ENCODE measurements around the gene ALDH16A1.

The ALDH16A1 gene

DNA sequence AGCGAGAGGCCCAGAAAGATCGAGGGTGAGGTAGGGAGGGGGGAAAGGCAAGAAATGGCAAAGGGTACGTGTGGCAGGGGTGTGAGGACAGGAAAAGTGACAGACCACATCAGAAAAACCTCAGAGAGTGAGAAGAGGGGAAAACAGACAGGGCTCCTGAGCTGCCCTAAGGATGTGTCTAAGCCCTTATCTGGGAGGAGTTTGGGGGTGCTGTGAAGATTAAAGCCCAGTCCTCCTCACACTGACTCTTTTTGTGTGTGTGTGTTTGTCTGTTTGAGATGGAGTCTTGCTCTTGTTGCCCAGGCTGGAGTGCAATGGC is 29.1 kb upstream of the ALDH16A1 start:
- Histone ChIP-seq H3K79me2 (ENCODE audit: control insufficient read depth, low read length) (no peaks in the 10 kb centered on the region), H3K9me2 (replicated peaks; ENCODE audit: control insufficient read depth, low read length) (no peaks in the 10 kb centered on the region), H3F3A (ENCODE audit: control insufficient read depth, insufficient read depth) (peaks cover 2% of the 10 kb centered on the region; the same call in 1 of the 2 replicates), H3K27me3 (ENCODE audit: control insufficient read depth, low read length) (peaks cover 83% of the 10 kb centered on the region), H4K20me1 (ENCODE audit: control insufficient read depth, insufficient read depth, low read depth, low read length) (no peaks in the 10 kb centered on the region), H3K27ac (ENCODE audit: low read depth, low read length) (no peak overlapping the region), H3K4me2 (ENCODE audit: low read length) (no peak overlapping the region), H3K36me3 (ENCODE audit: control insufficient read depth, low read length) (no peaks in the 10 kb centered on the region), H3K4me1 (ENCODE audit: control insufficient read depth, low read length) (peaks cover 44% of the 10 kb centered on the region), H3K9me3 (ENCODE audit: control insufficient read depth, insufficient read depth, low read length) (no peaks in the 10 kb centered on the region), H3K4me3 (ENCODE audit: low read length) (no peak overlapping the region)
- TF ChIP-seq, protein P1, sequence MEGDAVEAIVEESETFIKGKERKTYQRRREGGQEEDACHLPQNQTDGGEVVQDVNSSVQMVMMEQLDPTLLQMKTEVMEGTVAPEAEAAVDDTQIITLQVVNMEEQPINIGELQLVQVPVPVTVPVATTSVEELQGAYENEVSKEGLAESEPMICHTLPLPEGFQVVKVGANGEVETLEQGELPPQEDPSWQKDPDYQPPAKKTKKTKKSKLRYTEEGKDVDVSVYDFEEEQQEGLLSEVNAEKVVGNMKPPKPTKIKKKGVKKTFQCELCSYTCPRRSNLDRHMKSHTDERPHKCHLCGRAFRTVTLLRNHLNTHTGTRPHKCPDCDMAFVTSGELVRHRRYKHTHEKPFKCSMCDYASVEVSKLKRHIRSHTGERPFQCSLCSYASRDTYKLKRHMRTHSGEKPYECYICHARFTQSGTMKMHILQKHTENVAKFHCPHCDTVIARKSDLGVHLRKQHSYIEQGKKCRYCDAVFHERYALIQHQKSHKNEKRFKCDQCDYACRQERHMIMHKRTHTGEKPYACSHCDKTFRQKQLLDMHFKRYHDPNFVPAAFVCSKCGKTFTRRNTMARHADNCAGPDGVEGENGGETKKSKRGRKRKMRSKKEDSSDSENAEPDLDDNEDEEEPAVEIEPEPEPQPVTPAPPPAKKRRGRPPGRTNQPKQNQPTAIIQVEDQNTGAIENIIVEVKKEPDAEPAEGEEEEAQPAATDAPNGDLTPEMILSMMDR (IDR thresholded peaks at IDR 0.05; ENCODE audit: low read depth, low read length, poor library complexity, severe bottlenecking): no peak
- TF ChIP-seq EZH2phosphoT487 (IDR thresholded peaks at IDR 0.05; ENCODE audit: borderline replicate concordance, low read length): no peak

DNA sequence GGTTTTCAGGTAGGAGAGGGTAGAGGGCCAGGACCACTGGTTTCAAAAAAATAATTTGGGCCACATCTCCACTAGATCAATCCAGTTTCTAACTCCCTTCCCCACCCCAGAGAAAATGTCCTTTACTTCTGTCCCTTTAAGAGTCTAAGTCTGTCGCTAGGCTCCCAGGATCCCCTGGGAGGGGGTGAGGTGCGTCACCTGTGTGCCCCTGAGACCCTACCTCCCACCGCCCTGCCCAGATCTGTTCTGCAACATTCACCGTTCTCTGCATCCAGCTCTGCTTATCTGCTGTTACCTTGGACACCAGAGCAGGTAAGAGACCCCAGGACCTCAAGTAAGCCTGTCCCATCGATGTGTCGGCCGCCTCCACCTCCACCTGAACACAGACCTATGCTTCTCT is 27.8 kb upstream of the ALDH16A1 start, which contains the start of gene GFY:
Gene GFY (plus strand): TSS at position 211 of the 400 bp plus-strand sequence. CDS start 1,043 bp downstream, outside the sequence.
- Histone ChIP-seq H3K4me1 (ENCODE audit: control insufficient read depth, low read length) (peaks cover 47% of the 10 kb centered on the region), H3K36me3 (ENCODE audit: control insufficient read depth, low read length) (no peaks in the 10 kb centered on the region), H3K27ac (ENCODE audit: low read depth, low read length) (no peak within 1 kb of the TSS), H3K4me3 (ENCODE audit: low read length) (no peak within 1 kb of the TSS), H3K4me2 (ENCODE audit: low read length) (peak within 1 kb of the TSS; percentile 23; the same call in 1 of the 2 replicates), H3K9me2 (replicated peaks; ENCODE audit: control insufficient read depth, low read length) (no peaks in the 10 kb centered on the region), H3K79me2 (ENCODE audit: control insufficient read depth, low read length) (no peaks in the 10 kb centered on the region), H4K20me1 (ENCODE audit: control insufficient read depth, insufficient read depth, low read depth, low read length) (no peaks in the 10 kb centered on the region), H3F3A (ENCODE audit: control insufficient read depth, insufficient read depth) (peaks cover 7% of the 10 kb centered on the region; the same call in 1 of the 2 replicates), H3K9me3 (ENCODE audit: control insufficient read depth, insufficient read depth, low read length) (no peaks in the 10 kb centered on the region), H3K27me3 (ENCODE audit: control insufficient read depth, low read length) (peaks cover 89% of the 10 kb centered on the region)
- TF ChIP-seq, protein P1 (IDR thresholded peaks at IDR 0.05; ENCODE audit: low read depth, low read length, poor library complexity, severe bottlenecking): no peak
- no peak for TF ChIP-seq EZH2phosphoT487 (IDR thresholded peaks at IDR 0.05; ENCODE audit: borderline replicate concordance, low read length)

DNA sequence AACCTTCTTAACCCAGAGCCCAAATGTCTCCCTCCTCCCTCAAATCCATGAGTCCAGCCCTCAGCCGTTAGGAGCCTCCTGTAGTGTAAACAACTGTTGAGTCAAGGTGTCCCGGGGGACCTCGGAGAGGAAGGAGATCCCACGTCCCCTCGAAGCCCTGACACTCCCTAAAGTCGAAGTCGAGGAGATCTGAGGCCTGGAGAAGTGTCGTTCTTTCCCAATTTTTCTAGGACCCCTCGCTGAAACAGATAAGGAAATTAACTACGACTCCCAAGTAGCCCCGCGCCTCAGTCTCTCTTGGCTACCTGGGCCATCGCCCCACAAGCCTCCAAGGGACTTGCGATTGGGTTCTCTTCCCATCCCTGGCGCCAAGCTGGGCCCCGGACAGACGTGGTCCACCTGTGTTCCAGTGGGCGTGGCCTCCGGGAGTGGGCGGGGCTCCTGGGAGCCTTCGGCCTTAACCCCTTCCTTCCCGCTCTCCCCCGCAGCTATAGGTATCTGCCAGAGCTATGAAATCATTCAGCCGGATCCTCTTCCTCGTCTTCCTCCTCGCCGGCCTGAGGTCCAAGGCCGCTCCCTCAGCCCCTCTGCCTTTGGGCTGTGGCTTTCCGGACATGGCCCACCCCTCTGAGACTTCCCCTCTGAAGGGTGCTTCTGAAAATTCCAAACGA is 27.0 kb upstream of the ALDH16A1 start:
- peak overlapping the region; percentile 23; the same call in 1 of the 2 replicates for H3K4me2 ChIP-seq (ENCODE audit: low read length)
- peaks cover 52% of the 10 kb centered on the region for H3K4me1 ChIP-seq (ENCODE audit: control insufficient read depth, low read length)
- no peaks in the 10 kb centered on the region for H3K36me3 ChIP-seq (ENCODE audit: control insufficient read depth, low read length)
- H3K9me3 ChIP-seq (ENCODE audit: control insufficient read depth, insufficient read depth, low read length): no peaks in the 10 kb centered on the region
- TF ChIP-seq EZH2phosphoT487 (IDR thresholded peaks at IDR 0.05; ENCODE audit: borderline replicate concordance, low read length): no peak
- TF ChIP-seq, protein P1 (IDR thresholded peaks at IDR 0.05; ENCODE audit: low read depth, low read length, poor library complexity, severe bottlenecking): no peak
- peaks cover 7% of the 10 kb centered on the region; the same call in 1 of the 2 replicates for H3F3A ChIP-seq (ENCODE audit: control insufficient read depth, insufficient read depth)
- peaks cover 87% of the 10 kb centered on the region for H3K27me3 ChIP-seq (ENCODE audit: control insufficient read depth, low read length)
- no peaks in the 10 kb centered on the region for H3K9me2 ChIP-seq (replicated peaks; ENCODE audit: control insufficient read depth, low read length)
- no peaks in the 10 kb centered on the region for H4K20me1 ChIP-seq (ENCODE audit: control insufficient read depth, insufficient read depth, low read depth, low read length)
- H3K27ac ChIP-seq (ENCODE audit: low read depth, low read length): no peak overlapping the region
- no peak overlapping the region for H3K4me3 ChIP-seq (ENCODE audit: low read length)
- H3K79me2 ChIP-seq (ENCODE audit: control insufficient read depth, low read length): no peaks in the 10 kb centered on the region

Measured in DOHH2 (cell line).